Fibroblast of mammary gland (primary cell): ENCODE data around the gene RHOJ.

ENCODE experiments used
- DNase-seq: peaks from one replicate; pipeline ENCODE4 v3.0.0-alpha.2; 2010; ENCODE audit warnings: low read depth
- H3K4me3 ChIP-seq: 2 replicates; pipeline ENCODE4 v1.5.1; 2011; ENCODE audit warnings: low read depth, mild to moderate bottlenecking, low read length, moderate library complexity; ENCODE audit not compliant: control insufficient read depth
- TF ChIP-seq, protein P1 (sequence below): conservative IDR thresholded peaks from 2 replicates; pipeline ENCODE4 v1.5.1; 2011; ENCODE audit warnings: low read depth, low read length, inconsistent platforms; ENCODE audit not compliant: control insufficient read depth, insufficient read depth

Gene RHOJ

DNA sequence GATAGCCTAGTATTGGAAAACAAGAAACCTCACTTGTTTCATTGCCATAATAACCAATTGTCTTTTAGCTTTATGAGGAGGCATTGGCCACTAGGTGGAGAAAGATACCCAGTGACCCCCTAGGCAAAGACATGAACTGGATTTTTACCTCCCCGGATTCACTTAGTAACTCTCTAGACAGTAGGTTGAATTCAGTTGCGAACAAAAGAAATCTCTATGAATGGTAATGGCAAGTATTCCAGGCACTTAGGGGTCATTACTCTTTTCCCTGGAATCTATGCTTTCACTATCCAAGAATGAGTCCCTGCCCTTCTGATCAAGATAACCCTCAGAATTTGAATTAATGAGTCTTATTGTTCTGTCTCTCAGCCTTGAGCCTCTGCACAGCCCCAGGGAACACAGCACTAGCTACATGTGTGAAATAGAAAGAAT is 29.5 kb upstream of the RHOJ start:
- DNase-seq = peak; percentile 54
- TF ChIP-seq, protein P1, sequence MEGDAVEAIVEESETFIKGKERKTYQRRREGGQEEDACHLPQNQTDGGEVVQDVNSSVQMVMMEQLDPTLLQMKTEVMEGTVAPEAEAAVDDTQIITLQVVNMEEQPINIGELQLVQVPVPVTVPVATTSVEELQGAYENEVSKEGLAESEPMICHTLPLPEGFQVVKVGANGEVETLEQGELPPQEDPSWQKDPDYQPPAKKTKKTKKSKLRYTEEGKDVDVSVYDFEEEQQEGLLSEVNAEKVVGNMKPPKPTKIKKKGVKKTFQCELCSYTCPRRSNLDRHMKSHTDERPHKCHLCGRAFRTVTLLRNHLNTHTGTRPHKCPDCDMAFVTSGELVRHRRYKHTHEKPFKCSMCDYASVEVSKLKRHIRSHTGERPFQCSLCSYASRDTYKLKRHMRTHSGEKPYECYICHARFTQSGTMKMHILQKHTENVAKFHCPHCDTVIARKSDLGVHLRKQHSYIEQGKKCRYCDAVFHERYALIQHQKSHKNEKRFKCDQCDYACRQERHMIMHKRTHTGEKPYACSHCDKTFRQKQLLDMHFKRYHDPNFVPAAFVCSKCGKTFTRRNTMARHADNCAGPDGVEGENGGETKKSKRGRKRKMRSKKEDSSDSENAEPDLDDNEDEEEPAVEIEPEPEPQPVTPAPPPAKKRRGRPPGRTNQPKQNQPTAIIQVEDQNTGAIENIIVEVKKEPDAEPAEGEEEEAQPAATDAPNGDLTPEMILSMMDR = peak; percentile 66

DNA sequence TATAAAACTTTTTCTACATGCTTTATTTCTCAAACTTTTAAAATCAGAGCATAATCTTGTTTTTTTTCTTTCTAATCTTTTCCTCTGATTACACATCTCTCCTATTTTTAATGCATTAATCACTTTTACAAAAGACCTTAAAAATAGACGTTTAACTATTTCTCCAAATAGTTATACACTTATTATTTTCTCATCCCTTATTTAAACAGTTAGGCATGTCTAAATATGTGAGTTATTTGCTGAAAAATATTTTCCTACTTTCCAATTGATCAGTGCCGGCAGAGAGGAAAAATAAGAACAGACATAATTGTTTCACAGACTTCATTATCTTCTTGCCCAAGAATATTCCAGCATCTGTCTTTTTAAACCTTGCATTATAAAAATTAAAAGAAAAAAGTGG is 28.7 kb upstream of the RHOJ start:
- TF ChIP-seq, protein P1 = no peak
- no peak for DNase-seq
- no peak overlapping the region for H3K4me3 ChIP-seq

More for the DNA sequence above, 29.5 kb upstream of the RHOJ start:
- H3K4me3 ChIP-seq = no peak overlapping the region

DNA sequence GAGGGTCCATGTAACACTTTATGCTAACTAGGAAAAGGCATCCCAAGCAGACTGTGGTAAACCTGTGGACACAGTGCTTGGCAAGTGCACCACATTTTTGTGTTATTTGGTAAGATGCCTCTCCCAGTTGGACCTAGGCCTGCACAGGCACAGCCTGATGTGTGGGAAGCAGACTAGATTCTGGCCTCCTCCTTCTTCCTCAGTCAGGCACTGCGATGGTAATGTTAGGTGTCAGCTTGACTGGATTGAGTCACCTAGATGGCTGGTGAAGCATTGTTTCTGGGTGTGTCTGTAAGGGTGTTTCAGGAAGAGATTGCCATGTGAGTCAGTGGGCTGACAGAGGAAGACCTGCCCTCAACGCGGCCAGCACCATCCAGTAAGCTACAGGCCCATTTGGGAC is 25.3 kb upstream of the RHOJ start:
- no peak overlapping the region for H3K4me3 ChIP-seq
- TF ChIP-seq, protein P1 = no peak
- peak; percentile 50 for DNase-seq

DNA sequence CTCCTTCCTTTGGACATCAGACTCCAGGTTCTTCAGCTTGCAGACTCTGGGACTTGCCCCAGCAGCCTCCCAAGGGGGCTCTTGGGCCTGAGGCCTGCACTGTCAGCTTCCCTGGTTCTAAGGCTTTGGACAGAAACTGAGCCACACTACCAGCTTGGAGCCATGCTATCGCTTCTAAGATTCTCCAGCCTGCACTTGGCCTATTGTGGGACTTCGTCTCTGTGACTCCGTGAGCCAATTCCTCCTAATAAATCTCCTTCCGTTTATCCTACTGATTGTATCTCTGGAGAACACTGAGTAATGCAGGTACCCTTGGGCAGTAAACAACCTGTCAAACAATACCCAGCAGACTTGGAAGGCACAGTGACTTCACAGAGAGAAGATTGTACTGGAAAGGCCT is 24.9 kb upstream of the RHOJ start:
- H3K4me3 ChIP-seq = no peak overlapping the region
- DNase-seq = no peak
- TF ChIP-seq, protein P1 = no peak

DNA sequence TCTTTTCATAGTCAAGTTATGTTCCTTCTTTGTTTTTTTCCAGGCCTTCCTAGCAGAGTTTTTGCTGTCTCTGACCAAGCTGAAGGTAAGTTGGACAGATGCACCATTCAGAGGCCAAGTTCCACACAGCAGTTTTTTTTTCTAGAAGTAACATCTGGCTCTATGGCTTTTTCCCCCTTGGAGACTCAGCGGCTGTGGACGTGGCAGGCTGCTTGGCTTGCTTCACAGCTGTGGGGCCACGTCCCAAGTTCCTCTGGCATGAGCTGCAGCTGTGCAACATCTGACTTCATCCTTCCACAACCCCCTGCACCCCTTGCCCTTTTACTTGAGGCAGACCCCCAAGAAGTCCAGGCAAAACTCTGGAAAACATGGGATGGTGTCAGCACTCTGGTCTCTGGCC is 24.2 kb upstream of the RHOJ start:
- TF ChIP-seq, protein P1 = no peak
- DNase-seq = peak; percentile 28
- H3K4me3 ChIP-seq = no peak overlapping the region

DNA sequence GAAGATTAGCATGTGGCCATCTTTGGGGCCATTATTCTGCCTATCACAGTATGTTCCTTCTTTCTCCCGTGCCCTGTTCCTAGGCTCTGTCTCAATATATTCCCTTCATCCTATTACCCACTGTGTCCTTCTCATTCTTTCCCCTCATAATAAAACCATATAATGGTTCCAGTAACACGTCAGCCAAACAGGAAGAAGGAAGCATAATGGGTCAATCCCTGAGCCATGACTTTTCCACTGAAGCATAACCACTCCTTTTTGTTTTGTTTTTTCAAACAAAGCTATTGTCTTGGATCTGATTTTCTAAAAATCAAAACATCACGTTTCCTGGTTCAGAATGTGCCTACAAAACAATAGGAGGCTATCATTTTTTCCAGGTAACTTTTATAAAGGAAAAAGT is 21.3 kb upstream of the RHOJ start:
- no peak overlapping the region for H3K4me3 ChIP-seq
- TF ChIP-seq, protein P1 = no peak

DNA sequence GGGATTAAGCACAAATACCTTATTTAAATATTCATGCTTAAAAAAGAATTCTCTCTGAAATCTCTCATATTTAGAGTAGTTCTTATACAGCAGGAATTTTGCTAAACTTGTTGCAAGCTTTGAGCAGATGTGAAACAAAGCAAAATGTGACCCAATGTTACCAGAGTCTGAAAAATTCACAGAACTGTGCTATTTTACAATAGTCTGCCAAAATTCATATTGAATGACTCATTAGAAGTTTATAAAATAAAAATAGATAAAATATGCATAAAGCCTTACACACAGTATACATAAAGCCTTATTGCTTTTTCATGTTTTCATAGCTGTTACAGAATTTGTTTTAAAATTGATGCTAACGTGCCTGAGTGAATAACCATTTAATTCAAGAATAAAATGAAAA is 17.8 kb upstream of the RHOJ start:
- peak; percentile 21 for DNase-seq
- no peak overlapping the region for H3K4me3 ChIP-seq
- TF ChIP-seq, protein P1 = no peak

More for the DNA sequence above, 21.3 kb upstream of the RHOJ start:
- no peak for DNase-seq
